ENCODE measurements around the gene APOBEC3C. TPM values are rescaled to one million over a fixed set of nuclear protein-coding genes. Genes with fewer than 3 reads are reported as not detected.
"Not testable (repeated sequence)": the region's sequence is repeated elsewhere in the genome, so short reads cannot be mapped to it uniquely, and the experiment has no call there.

Gene APOBEC3C
- total RNA-seq, 6 experiments from 2014 or later: 1.0 to 3.8 (median 2.1) TPM

GRCh38 chr22:39028281-39028680, 14.2 kb downstream of the APOBEC3C start:
- WGBS (ENCODE audit: insufficient coverage, low coverage, low lambda C conversion rate, missing lambda C conversion rate): 92% methylated on average over 6 of the region's 11 CpGs
- no peak overlapping the region for H3K4me3 ChIP-seq
- H3K4me1 ChIP-seq: no peaks in the 10 kb centered on the region
- no peaks in the 10 kb centered on the region for H3K27me3 ChIP-seq
- no peaks in the 10 kb centered on the region for H3K36me3 ChIP-seq
- TF ChIP-seq POLR2A (IDR thresholded peaks at IDR 0.05) (no peak), CTCF (IDR thresholded peaks at IDR 0.05) (no peak)
- intact Hi-C loops (cut with DNase I): no loop called here
- DNase-seq: no peak
- H3K27ac ChIP-seq: no peak overlapping the region
- H3K9me3 ChIP-seq: no peaks in the 10 kb centered on the region
- no peak for ATAC-seq

GRCh38 chr22:39029227-39029626, 15.2 kb downstream of the APOBEC3C start:
- DNase-seq (no peak), ATAC-seq (no peak)
- H3K27ac ChIP-seq: no peak overlapping the region
- H3K4me3 ChIP-seq: no peak overlapping the region
- H3K27me3 ChIP-seq: no peaks in the 10 kb centered on the region
- WGBS (ENCODE audit: insufficient coverage, low coverage, low lambda C conversion rate, missing lambda C conversion rate): 90% methylated on average over 11 of the region's 13 CpGs
- intact Hi-C loops (cut with DNase I): no loop called here
- no peaks in the 10 kb centered on the region for H3K36me3 ChIP-seq
- H3K9me3 ChIP-seq: no peaks in the 10 kb centered on the region
- TF ChIP-seq CTCF (IDR thresholded peaks at IDR 0.05) (no peak), POLR2A (IDR thresholded peaks at IDR 0.05) (no peak)
- no peaks in the 10 kb centered on the region for H3K4me1 ChIP-seq

GRCh38 chr22:39030705-39031104, 16.6 kb downstream of the APOBEC3C start:
- DNase-seq (no peak), ATAC-seq (no peak)
- 94% methylated on average over 14 of the region's 14 CpGs for WGBS (ENCODE audit: insufficient coverage, low coverage, low lambda C conversion rate, missing lambda C conversion rate)

GRCh38 chr22:39031434-39032295, 17.6 kb downstream of the APOBEC3C start:
- H3K4me3 ChIP-seq; H3K36me3 ChIP-seq; DNase-seq; intact Hi-C loops (cut with DNase I); H3K9me3 ChIP-seq; H3K4me1 ChIP-seq; ATAC-seq; H3K27me3 ChIP-seq; H3K27ac ChIP-seq: not testable (repeated sequence)
- WGBS (ENCODE audit: insufficient coverage, low coverage, low lambda C conversion rate, missing lambda C conversion rate): no CpG with 5 or more reads among the region's 18 CpGs

More at GRCh38 chr22:39030705-39031104, 16.6 kb downstream of the APOBEC3C start:
- no peak for TF ChIP-seq CTCF (IDR thresholded peaks at IDR 0.05)
- no peak for TF ChIP-seq POLR2A (IDR thresholded peaks at IDR 0.05)
- H3K36me3 ChIP-seq: no peaks in the 10 kb centered on the region
- no peak overlapping the region for H3K27ac ChIP-seq
- intact Hi-C loops (cut with DNase I): no loop called here
- H3K4me3 ChIP-seq: no peak overlapping the region
- no peaks in the 10 kb centered on the region for H3K9me3 ChIP-seq
- H3K4me1 ChIP-seq: no peaks in the 10 kb centered on the region
- no peaks in the 10 kb centered on the region for H3K27me3 ChIP-seq

- H3K36me3 ChIP-seq: not testable (repeated sequence)
- 52% methylated on average over 2 of the region's 2 CpGs for WGBS (ENCODE audit: insufficient coverage, low coverage, low lambda C conversion rate, missing lambda C conversion rate)
These were observed 23.0 kb downstream of the APOBEC3C start for GRCh38 chr22:39037071-39037470.

More at GRCh38 chr22:39037071-39037470, 23.0 kb downstream of the APOBEC3C start:
- H3K27ac ChIP-seq; H3K9me3 ChIP-seq; H3K4me1 ChIP-seq; H3K4me3 ChIP-seq; ATAC-seq; DNase-seq; H3K27me3 ChIP-seq; intact Hi-C loops (cut with DNase I): not testable (repeated sequence)
